WERI-Rb-1 (cell line): Measurements from ENCODE around the gene TUBB1.

Experiments
- DNase-seq: peaks from one replicate; pipeline ENCODE4 v3.0.0-alpha.2; 2020
- H3K27ac ChIP-seq: fragments of 250-450 bp; sonication (Bioruptor Pico); 2 replicates; pipeline ENCODE4 v1.5.1; 2020; ENCODE audit warnings: mild to moderate bottlenecking, moderate library complexity
- H3K27me3 ChIP-seq: fragments of 250-450 bp; sonication (Bioruptor Pico); 2 replicates; pipeline ENCODE4 v1.5.1; 2021; ENCODE audit warnings: mild to moderate bottlenecking, low read depth, moderate library complexity; ENCODE audit not compliant: insufficient read depth, severe bottlenecking
- H3K36me3 ChIP-seq: fragments of 250-450 bp; sonication (Bioruptor Pico); 2 replicates; pipeline ENCODE4 v1.5.1; 2020; ENCODE audit warnings: mild to moderate bottlenecking, moderate library complexity
- H3K4me3 ChIP-seq: 2 replicates; pipeline ENCODE4 v1.5.1; 2011; ENCODE audit warnings: low read depth, mild to moderate bottlenecking, control low read depth, low read length
- H3K9me3 ChIP-seq: fragments of 250-450 bp; sonication (Bioruptor Pico); 2 replicates; pipeline ENCODE4 v1.5.1; 2021; ENCODE audit warnings: mild to moderate bottlenecking, moderate library complexity; ENCODE audit not compliant: severe bottlenecking
- CTCF ChIP-seq: IDR thresholded peaks from 2 replicates; pipeline ENCODE4 v1.5.1; 2011; ENCODE audit warnings: low read depth, mild to moderate bottlenecking, control low read depth, inconsistent platforms, low read length

The TUBB1 gene

GRCh38 chr20:58997141-58997770 is 22.0 kb upstream of the TUBB1 start:
- peaks cover 43% of the 10 kb centered on the region for H3K36me3 ChIP-seq
- no peaks in the 10 kb centered on the region for H3K9me3 ChIP-seq
- TF ChIP-seq CTCF, result no peak
- DNase-seq, result no peak
- no peak overlapping the region for H3K4me3 ChIP-seq
- no peak overlapping the region for H3K27ac ChIP-seq
- H3K27me3 ChIP-seq, result no peaks in the 10 kb centered on the region

GRCh38 chr20:58998656-58999055 is 20.6 kb upstream of the TUBB1 start:
- no peak for TF ChIP-seq CTCF
- Histone ChIP-seq H3K27ac (no peak overlapping the region), H3K9me3 (no peaks in the 10 kb centered on the region), H3K4me3 (no peak overlapping the region), H3K27me3 (no peaks in the 10 kb centered on the region), H3K36me3 (peaks cover 29% of the 10 kb centered on the region)
- no peak for DNase-seq

- Histone ChIP-seq H3K9me3 (no peaks in the 10 kb centered on the region), H3K4me3 (no peak overlapping the region), H3K36me3 (peaks cover 12% of the 10 kb centered on the region), H3K27ac (no peak overlapping the region), H3K27me3 (no peaks in the 10 kb centered on the region)
- no peak for TF ChIP-seq CTCF
- no peak for DNase-seq
These were observed 18.9 kb upstream of the TUBB1 start for GRCh38 chr20:59000326-59000725.

GRCh38 chr20:59001068-59001448 is 18.2 kb upstream of the TUBB1 start:
- no peak for DNase-seq
- no peak for TF ChIP-seq CTCF
- H3K27me3 ChIP-seq, result no peaks in the 10 kb centered on the region
- no peaks in the 10 kb centered on the region for H3K9me3 ChIP-seq
- no peak overlapping the region for H3K4me3 ChIP-seq
- peaks cover 5% of the 10 kb centered on the region for H3K36me3 ChIP-seq
- no peak overlapping the region for H3K27ac ChIP-seq

GRCh38 chr20:59001449-59002171 is 17.6 kb upstream of the TUBB1 start:
- no peak for DNase-seq
- no peak for TF ChIP-seq CTCF

GRCh38 chr20:59002388-59002787 is 16.8 kb upstream of the TUBB1 start:
- Histone ChIP-seq H3K27me3 (no peaks in the 10 kb centered on the region), H3K4me3 (no peak overlapping the region), H3K27ac (no peak overlapping the region), H3K9me3 (no peaks in the 10 kb centered on the region), H3K36me3 (no peaks in the 10 kb centered on the region)
- no peak for TF ChIP-seq CTCF
- DNase-seq, result no peak

More at GRCh38 chr20:59001449-59002171, 17.6 kb upstream of the TUBB1 start:
- Histone ChIP-seq H3K27me3 (no peaks in the 10 kb centered on the region), H3K9me3 (no peaks in the 10 kb centered on the region), H3K36me3 (peaks cover 1% of the 10 kb centered on the region; the same call in 1 of the 2 replicates), H3K4me3 (no peak overlapping the region), H3K27ac (no peak overlapping the region)
